B cell (primary cell): ENCODE measurements around the gene BEST1. TPM values are rescaled to one million over a fixed set of nuclear protein-coding genes. Genes with fewer than 3 reads are reported as not detected.
A peak's percentile ranks its signal among the peaks of the same experiment; 100 is the strongest.

Source experiments
- ATAC-seq: fragments of 200-7000 bp; cut with Tn5 transposase; one replicate; pipeline ENCODE4 v1.10.0; 2021; ENCODE audit warnings: low read depth, mild to moderate bottlenecking, moderate number of reproducible peaks, moderate library complexity
- CTCF ChIA-PET: fragments of 350-600 bp; sonication (Branson Sonifier 250); formaldehyde crosslinking; loops from one replicate; lab custom pipeline; 2021; ENCODE audit warnings: antibody characterized with exemption, inconsistent platforms; lab: Charles Lee
- POLR2A ChIA-PET: fragments of 350-600 bp; sonication (Branson Sonifier 250); formaldehyde crosslinking; loops from one replicate; lab custom pipeline; 2021; ENCODE audit warnings: antibody characterized with exemption; lab: Charles Lee
- DNase-seq: peaks from one replicate; pipeline ENCODE4 v3.0.0; 2013
- H2AFZ ChIP-seq: 2 replicates; pipeline ENCODE4 v1.6.1; 2012; ENCODE audit warnings: mild to moderate bottlenecking, low read depth, low read length; ENCODE audit not compliant: insufficient read depth, poor library complexity, severe bottlenecking
- H3K27ac ChIP-seq, 2 donors: 1 replicate in 1 of 2; 2 replicates in 1 of 2; pipeline ENCODE4 v1.5.1; 2012 to 2013; ENCODE audit warnings: low read length in 2 of 2, mild to moderate bottlenecking in 2 of 2, moderate library complexity in 1 of 2
- H3K27me3 ChIP-seq, 4 experiments: fragments of 200-600 bp in 1 of 4; sonication (generic) in 1 of 4; replicated peaks in 1 of 4; 1 replicate in 2 of 4; 2 replicates in 2 of 4; pipeline versions ENCODE4 v1.6.1 to v1.7.0; 2013 to 2016; ENCODE audit warnings: low read length in 3 of 4, mild to moderate bottlenecking in 2 of 4, mixed read lengths in 1 of 4, moderate library complexity in 1 of 4; ENCODE audit not compliant: insufficient read depth in 4 of 4, control insufficient read depth in 3 of 4; ENCODE audit errors: control extremely low read depth in 1 of 4
- H3K36me3 ChIP-seq, 2 experiments: replicated peaks in 1 of 2; 1 replicate in 1 of 2; 2 replicates in 1 of 2; pipeline versions ENCODE4 v1.6.1 to v1.7.1; 2013; ENCODE audit warnings: low read length in 1 of 2; ENCODE audit not compliant: insufficient read depth in 2 of 2, control insufficient read depth in 1 of 2; ENCODE audit errors: control extremely low read depth in 1 of 2, extremely low read depth in 1 of 2
- H3K4me1 ChIP-seq, 2 donors: fragments of 200-600 bp in 1 of 2; sonication (generic) in 1 of 2; 1 replicate in 1 of 2; 2 replicates in 1 of 2; pipeline versions ENCODE4 v1.5.1 to v1.6.1; 2013 to 2017; ENCODE audit warnings: low read length in 2 of 2; ENCODE audit not compliant: control insufficient read depth in 2 of 2, insufficient read depth in 2 of 2
- H3K4me2 ChIP-seq: replicated peaks from 2 replicates; pipeline ENCODE3; 2012; ENCODE audit warnings: mild to moderate bottlenecking, low read depth, low read length; ENCODE audit not compliant: poor library complexity, severe bottlenecking
- H3K4me3 ChIP-seq, 5 experiments: fragments of 200-600 bp in 1 of 5; sonication (generic) in 1 of 5; 1 replicate in 3 of 5; 2 replicates in 2 of 5; pipeline versions ENCODE4 v1.5.1 to v1.7.0; 2011 to 2016; ENCODE audit warnings: low read length in 4 of 5, mild to moderate bottlenecking in 4 of 5, low read depth in 2 of 5, control low read depth in 1 of 5, moderate library complexity in 1 of 5; ENCODE audit not compliant: insufficient read depth in 1 of 5; ENCODE audit errors: control extremely low read depth in 1 of 5, extremely low read depth in 1 of 5
- H3K79me2 ChIP-seq: fragments of 200-600 bp; sonication (generic); one replicate; pipeline ENCODE4 v1.6.0; 2016; ENCODE audit warnings: low read length; ENCODE audit not compliant: control insufficient read depth, insufficient read depth
- H3K9ac ChIP-seq: fragments of 200-600 bp; sonication (generic); 2 replicates; pipeline ENCODE4 v1.6.1; 2017; ENCODE audit warnings: mild to moderate bottlenecking, low read length, moderate library complexity
- H3K9me3 ChIP-seq, 3 donors: one replicate each; pipeline versions ENCODE4 v1.6.1 to v1.7.1; 2013; ENCODE audit warnings: low read length in 2 of 3; ENCODE audit not compliant: control insufficient read depth in 2 of 3, insufficient read depth in 1 of 3; ENCODE audit errors: control extremely low read depth in 1 of 3
- H4K20me1 ChIP-seq: 2 replicates; pipeline ENCODE4 v1.6.0; 2012; ENCODE audit warnings: mild to moderate bottlenecking, low read length; ENCODE audit not compliant: insufficient read depth, control insufficient read depth, poor library complexity, severe bottlenecking
- H3K27ac Mint-ChIP-seq: one replicate; pipeline ENCODE4 v1.8.0; 2021; ENCODE audit warnings: mixed read lengths
- H3K27me3 Mint-ChIP-seq: one replicate; pipeline ENCODE4 v1.8.0; 2021; ENCODE audit warnings: mixed read lengths
- H3K4me1 Mint-ChIP-seq: one replicate; pipeline ENCODE4 v1.8.0; 2021; ENCODE audit warnings: mixed read lengths
- H3K4me3 Mint-ChIP-seq: one replicate; pipeline ENCODE4 v1.8.0; 2021; ENCODE audit warnings: mixed read lengths
- H3K9me3 Mint-ChIP-seq: one replicate; pipeline ENCODE4 v1.8.0; 2022; ENCODE audit warnings: mixed read lengths; ENCODE audit not compliant: insufficient read depth
- EZH2 ChIP-seq: IDR thresholded peaks from 2 replicates; pipeline ENCODE4 v1.6.1; 2012; ENCODE audit warnings: borderline replicate concordance, low read depth, mild to moderate bottlenecking, moderate library complexity, low read length; ENCODE audit not compliant: insufficient read depth, poor library complexity, severe bottlenecking
- WGBS: methylation state at CpG from one replicate; pipeline ENCODE4 v1.1.5; 2013; ENCODE audit warnings: missing lambda C conversion rate; ENCODE audit not compliant: insufficient coverage; 5-methylcytosine and 5-hydroxymethylcytosine counted together
- intact Hi-C: fragments of 100-400 bp; cut with micrococcal nuclease; formaldehyde crosslinking; loops from one replicate; pipeline ENCODE4 v1.10.0; 2022
- polyA plus RNA-seq: library from polyadenylated mRNA; depleted of rRNA; stranded (reverse); fragments of >200 nt; gene quantifications from 2 replicates; pipeline ENCODE4 v1.2.3, GENCODE V29; 2012
- total RNA-seq, 2 donors: library from RNA; stranded (reverse); fragments of 120-200 nt in 1 of 2; gene quantifications; 1 replicate in 1 of 2; 2 replicates in 1 of 2; pipeline versions ENCODE4 v1.2.3 to v1.2.4, GENCODE V29; 2013 to 2022
- TF ChIP-seq, protein P1 (sequence below): fragments of 200-600 bp; IDR thresholded peaks from one replicate; pipeline ENCODE4 v1.8.0; 2022; ENCODE audit warnings: antibody characterized with exemption, mild to moderate bottlenecking

The BEST1 gene
- total and polyA plus RNA-seq, 2 donors (not counting 1 experiment from before 2014, with no cell fraction given) = 0.07 to 0.99 TPM

DNA sequence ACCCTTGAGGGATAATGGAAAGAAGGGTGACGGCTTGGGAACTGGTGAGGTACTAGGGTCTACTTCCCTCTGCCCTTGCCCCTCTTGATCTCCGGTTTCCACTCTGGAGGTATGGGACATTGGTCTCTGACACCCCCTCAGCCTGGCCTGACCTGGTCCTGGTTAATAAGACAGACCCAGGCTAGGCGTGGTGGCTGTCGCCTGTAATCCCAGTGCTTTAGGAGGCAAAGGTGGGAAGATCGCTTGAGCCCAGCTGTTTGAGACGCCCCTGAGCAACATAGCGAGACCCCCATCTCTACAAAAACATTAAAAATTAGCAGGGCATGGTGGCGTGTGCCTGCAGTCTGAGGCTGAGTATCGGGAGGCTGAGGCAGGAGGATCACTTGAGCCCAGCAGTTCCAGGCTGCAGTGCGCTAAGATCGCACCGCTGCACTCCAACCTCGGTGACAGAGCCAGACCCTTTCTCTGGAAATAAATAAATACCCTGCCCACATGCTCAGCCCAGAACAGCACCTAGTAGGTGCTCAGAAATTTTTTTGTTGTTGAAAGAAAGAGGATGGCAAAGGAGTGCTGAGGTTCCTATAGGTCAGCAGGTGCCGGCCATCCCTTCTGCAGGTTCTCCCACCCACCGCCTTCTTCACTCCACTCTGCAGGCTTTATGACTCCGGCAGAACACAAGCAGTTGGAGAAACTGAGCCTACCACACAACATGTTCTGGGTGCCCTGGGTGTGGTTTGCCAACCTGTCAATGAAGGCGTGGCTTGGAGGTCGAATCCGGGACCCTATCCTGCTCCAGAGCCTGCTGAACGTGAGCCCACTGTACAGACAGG lies 6.3 kb downstream of the BEST1 start:
- 96% methylated on average over 10 of the region's 20 CpGs for WGBS
- no peak overlapping the region for H3K27ac Mint-ChIP-seq
- Histone ChIP-seq H2AFZ (no peak overlapping the region), H3K9me3 (peaks cover 0 to 15% (median 0%) of the 10 kb centered on the region in 3 donors), H3K27me3 (peaks cover 0 to 24% (median 10%) of the 10 kb centered on the region in 4 experiments), H3K36me3 (peaks cover 0 to 9% of the 10 kb centered on the region in 2 experiments), H3K27ac (no peak overlapping the region), H3K4me2 (peak overlapping the region; percentile 79), H3K9ac (no peak overlapping the region), H3K4me3 (peak overlapping the region in 2 of 5 experiments; percentile 13 to 55), H3K4me1 (peaks cover 16 to 20% of the 10 kb centered on the region in 2 donors), H3K79me2 (peaks cover 14% of the 10 kb centered on the region), H4K20me1 (no peaks in the 10 kb centered on the region)
- DNase-seq (no peak), ATAC-seq (no peak)
- ChIA-PET CTCF (interaction anchor here (3.5 kb wide), 1 partner anchor 125 kb away, joined by 14 read pairs; no protein-coding TSS in a partner anchor), POLR2A (no interaction called here)
- intact Hi-C loops = no loop called here
- H3K9me3 Mint-ChIP-seq = no peaks in the 10 kb centered on the region
- H3K4me3 Mint-ChIP-seq = peak overlapping the region; percentile 78
- H3K27me3 Mint-ChIP-seq = no peaks in the 10 kb centered on the region
- peaks cover 27% of the 10 kb centered on the region for H3K4me1 Mint-ChIP-seq
- no peak for TF ChIP-seq EZH2
- TF ChIP-seq, protein P1, sequence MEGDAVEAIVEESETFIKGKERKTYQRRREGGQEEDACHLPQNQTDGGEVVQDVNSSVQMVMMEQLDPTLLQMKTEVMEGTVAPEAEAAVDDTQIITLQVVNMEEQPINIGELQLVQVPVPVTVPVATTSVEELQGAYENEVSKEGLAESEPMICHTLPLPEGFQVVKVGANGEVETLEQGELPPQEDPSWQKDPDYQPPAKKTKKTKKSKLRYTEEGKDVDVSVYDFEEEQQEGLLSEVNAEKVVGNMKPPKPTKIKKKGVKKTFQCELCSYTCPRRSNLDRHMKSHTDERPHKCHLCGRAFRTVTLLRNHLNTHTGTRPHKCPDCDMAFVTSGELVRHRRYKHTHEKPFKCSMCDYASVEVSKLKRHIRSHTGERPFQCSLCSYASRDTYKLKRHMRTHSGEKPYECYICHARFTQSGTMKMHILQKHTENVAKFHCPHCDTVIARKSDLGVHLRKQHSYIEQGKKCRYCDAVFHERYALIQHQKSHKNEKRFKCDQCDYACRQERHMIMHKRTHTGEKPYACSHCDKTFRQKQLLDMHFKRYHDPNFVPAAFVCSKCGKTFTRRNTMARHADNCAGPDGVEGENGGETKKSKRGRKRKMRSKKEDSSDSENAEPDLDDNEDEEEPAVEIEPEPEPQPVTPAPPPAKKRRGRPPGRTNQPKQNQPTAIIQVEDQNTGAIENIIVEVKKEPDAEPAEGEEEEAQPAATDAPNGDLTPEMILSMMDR = no peak
